SHP77 (cell line): ENCODE measurements around the gene SFTPA2.
"Not testable (repeated sequence)": the region's sequence is repeated elsewhere in the genome, so short reads cannot be mapped to it uniquely, and the experiment has no call there.

Experiments used
- DNase-seq, 2 experiments: peaks; one replicate each; lab custom pipeline; 2025; lab: John Stamatoyannopoulos, UW

Gene SFTPA2

DNA sequence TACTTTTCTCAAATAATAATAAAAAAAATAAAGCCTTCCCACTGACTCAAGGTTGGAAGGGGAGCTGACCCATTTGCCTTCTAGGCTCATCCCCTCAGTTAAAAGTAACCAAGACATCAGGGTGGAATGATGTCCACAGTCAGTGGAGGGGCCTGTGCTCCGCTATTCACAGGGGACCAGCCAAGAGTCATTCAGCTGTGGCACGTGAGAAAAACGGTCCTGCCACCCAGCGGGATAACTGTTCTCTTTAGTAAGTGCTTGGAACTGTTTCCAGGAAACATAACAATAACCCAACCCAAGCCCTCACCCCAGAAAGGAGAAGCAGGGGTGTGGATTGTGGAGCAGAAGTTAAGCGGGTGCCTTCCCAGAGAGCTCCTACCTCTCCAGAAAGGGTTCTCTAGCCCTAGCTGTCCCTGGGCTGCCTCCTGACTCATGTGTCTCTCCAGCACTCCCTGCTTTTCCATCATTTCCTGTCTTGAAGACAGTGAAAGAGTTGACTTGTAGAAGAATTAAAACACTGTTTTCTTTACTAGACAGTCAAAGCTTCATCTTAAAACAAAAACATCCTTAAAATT is 50.2 kb downstream of the SFTPA2 start:
- DNase-seq, result not testable (repeated sequence)

DNA sequence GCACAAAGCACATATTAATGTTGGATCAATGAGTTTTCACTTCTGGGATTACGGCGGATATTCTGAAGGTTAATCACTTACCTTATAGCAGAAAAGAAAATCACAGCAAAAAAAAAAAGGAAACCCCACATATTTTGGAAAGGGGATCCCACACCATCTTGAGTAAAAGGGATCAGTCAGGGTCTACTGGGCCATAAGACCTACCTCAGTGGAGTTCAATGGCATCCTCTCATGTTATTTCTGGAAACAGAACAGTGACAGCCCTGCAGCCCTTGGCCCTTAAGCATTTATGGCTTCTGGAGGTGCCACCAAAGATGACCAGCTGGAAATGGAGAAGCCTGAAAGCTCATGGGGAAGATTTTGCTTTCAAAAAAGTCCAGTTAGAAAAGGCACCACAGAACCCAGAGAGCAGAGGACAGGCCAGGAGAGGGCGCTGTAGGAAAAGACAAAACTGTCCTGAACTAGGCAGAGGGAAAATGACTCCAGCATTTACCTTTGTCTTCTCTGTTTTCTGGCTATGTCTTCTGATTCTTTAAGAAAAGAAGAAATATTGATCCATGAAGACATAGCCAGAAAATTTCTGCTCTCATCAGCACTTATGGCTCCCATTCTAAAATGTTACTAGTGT is 50.8 kb downstream of the SFTPA2 start:
- DNase-seq, result not testable (repeated sequence)

DNA sequence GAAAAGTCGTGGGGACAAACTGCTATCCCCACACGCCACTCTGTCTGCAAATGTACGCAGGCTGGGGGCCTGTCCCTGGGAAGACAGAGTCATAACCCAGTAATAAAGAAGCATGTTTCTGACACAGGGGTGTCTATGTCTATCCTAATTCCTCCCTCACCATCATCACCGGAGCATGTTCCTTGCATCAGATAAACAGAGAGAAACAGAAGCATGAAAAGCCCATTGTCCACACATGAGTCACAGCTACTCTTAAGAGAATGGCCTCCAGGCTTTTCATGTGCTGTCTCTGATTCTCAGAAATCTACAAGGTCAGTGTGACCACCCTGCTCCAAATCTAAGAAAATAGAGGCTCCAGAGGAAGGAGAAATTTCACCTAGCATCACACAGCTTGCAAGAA is 52.0 kb downstream of the SFTPA2 start:
- DNase-seq, result not testable (repeated sequence)

DNA sequence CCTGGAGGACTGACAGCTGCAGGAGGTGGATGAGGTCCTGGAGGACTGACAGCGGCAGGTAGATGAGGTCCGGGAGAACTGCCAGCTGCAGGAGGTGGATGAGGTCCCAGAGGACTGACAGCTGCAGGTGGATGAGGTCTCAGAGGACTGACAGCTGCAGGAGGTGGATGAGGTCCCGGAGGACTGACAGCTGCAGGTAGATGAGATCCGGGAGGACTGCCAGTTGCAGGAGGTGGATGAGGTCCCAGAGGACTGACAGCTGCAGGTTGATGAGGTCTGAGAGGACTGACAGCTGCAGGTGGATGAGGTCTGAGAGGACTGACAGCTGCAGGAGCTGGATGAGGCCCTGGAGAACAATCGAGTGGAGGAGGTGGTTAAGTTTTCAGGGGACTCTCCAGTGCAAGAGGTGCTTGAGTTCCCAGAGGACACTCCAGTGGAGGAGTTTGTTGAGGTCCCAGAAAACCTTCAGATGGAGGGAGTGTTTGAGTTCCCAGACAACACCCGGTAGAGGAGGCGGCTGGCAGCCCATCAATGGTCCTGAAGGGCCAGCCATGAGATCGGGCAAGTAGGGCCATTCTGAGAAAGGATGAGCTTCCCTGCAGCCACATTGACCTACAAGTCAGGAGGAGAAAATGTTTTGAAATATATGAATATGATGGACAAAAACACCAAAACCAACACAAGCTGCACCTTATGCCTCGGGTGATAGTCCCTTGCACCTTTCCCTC is 52.6 kb downstream of the SFTPA2 start:
- DNase-seq, result no peak
